OCI-LY7 (cell line): Measurements from ENCODE around the gene PCYOX1L. TPM values are rescaled to one million over a fixed set of nuclear protein-coding genes. Genes with fewer than 3 reads are reported as not detected.

Experiments
- BruUV-seq: library from RNA; stranded (reverse); fragments of 400-500 nt; replicated peaks from 2 replicates; lab custom pipeline; 2021; lab: Mats Ljungman, UMichigan
- CTCF ChIA-PET: fragments of 300-600 bp; sonication (Branson Sonifier 250); formaldehyde crosslinking; loops from one replicate; lab custom pipeline; 2022; ENCODE audit warnings: antibody characterized with exemption; ENCODE audit not compliant: unreplicated experiment; lab: Charles Lee
- POLR2A ChIA-PET: fragments of 300-600 bp; sonication (Branson Sonifier 250); formaldehyde crosslinking; loops from one replicate; lab custom pipeline; 2022; ENCODE audit warnings: antibody characterized with exemption; lab: Charles Lee
- DNase-seq: peaks from one replicate; pipeline ENCODE4 v3.0.0-alpha.2; 2015; ENCODE audit warnings: low spot score
- H2AFZ ChIP-seq: fragments of 200-600 bp; sonication (generic), shearing (Covaris generic); 2 replicates; pipeline ENCODE4 v1.6.1; 2014; ENCODE audit warnings: mild to moderate bottlenecking, antibody characterized with exemption, low read length, moderate library complexity
- H3K27ac ChIP-seq: fragments of 200-600 bp; sonication (generic); 2 replicates; pipeline ENCODE4 v1.5.1; 2014; ENCODE audit warnings: mixed run types, low read depth, mild to moderate bottlenecking, moderate library complexity, low read length, inconsistent platforms; ENCODE audit not compliant: poor library complexity, severe bottlenecking
- H3K36me3 ChIP-seq: fragments of 200-600 bp; sonication (generic); 2 replicates; pipeline ENCODE4 v1.6.1; 2014; ENCODE audit warnings: mild to moderate bottlenecking, antibody characterized with exemption, low read length, moderate library complexity, mixed read lengths; ENCODE audit not compliant: insufficient read depth
- H3K4me1 ChIP-seq: fragments of 200-600 bp; sonication (generic); 2 replicates; pipeline ENCODE4 v1.5.1; 2014; ENCODE audit warnings: mild to moderate bottlenecking, low read length; ENCODE audit not compliant: insufficient read depth, poor library complexity, severe bottlenecking
- H3K4me2 ChIP-seq: fragments of 200-600 bp; sonication (generic); 2 replicates; pipeline ENCODE4 v1.6.1; 2014; ENCODE audit warnings: mild to moderate bottlenecking, low read length
- H3K4me3 ChIP-seq: fragments of 200-600 bp; sonication (generic); 2 replicates; pipeline ENCODE4 v1.5.1; 2014; ENCODE audit warnings: mild to moderate bottlenecking, low read depth, low read length; ENCODE audit not compliant: poor library complexity, severe bottlenecking
- H3K79me2 ChIP-seq: fragments of 200-600 bp; sonication (generic); 2 replicates; pipeline ENCODE4 v1.6.1; 2016; ENCODE audit warnings: low read depth, mild to moderate bottlenecking, low read length, moderate library complexity, mixed read lengths; ENCODE audit not compliant: insufficient read depth
- H3K9me2 ChIP-seq: fragments of 200-600 bp; sonication (generic); 2 replicates; pipeline ENCODE4 v1.6.1; 2016; ENCODE audit warnings: mild to moderate bottlenecking, low read length, mixed read lengths; ENCODE audit not compliant: insufficient read depth
- H3K9me3 ChIP-seq: fragments of 200-600 bp; sonication (generic); 2 replicates; pipeline ENCODE4 v1.6.1; 2014; ENCODE audit warnings: mild to moderate bottlenecking, mixed run types, low read length, mixed read lengths
- H4K20me1 ChIP-seq: fragments of 200-600 bp; sonication (generic); 2 replicates; pipeline ENCODE4 v1.6.1; 2014; ENCODE audit warnings: mild to moderate bottlenecking, antibody characterized with exemption, low read length, moderate library complexity, mixed read lengths; ENCODE audit not compliant: insufficient read depth
- EZH2phosphoT487 ChIP-seq: fragments of 200-600 bp; sonication (generic); IDR thresholded peaks from 2 replicates; pipeline ENCODE4 v1.6.1; 2018; ENCODE audit warnings: low read depth, borderline replicate concordance, mild to moderate bottlenecking, mixed run types, antibody characterized with exemption, low read length, moderate library complexity, mixed read lengths
- intact Hi-C: fragments of 100-400 bp; cut with micrococcal nuclease; formaldehyde crosslinking; loops from one replicate; pipeline ENCODE4 v1.10.0; 2022; ENCODE audit not compliant: unreplicated experiment
- total RNA-seq, 2 experiments: library from RNA; depleted of rRNA in 1 of 2; stranded (reverse); fragments of >200 nt in 1 of 2; shearing (Covaris generic) in 1 of 2; gene quantifications; 2 replicates each; pipeline ENCODE4 v1.2.3, GENCODE V29; 2014 to 2022
- TF ChIP-seq, protein P1 (sequence below): fragments of 200-600 bp; sonication (generic); conservative IDR thresholded peaks from 2 replicates; pipeline ENCODE4 v1.5.1; 2014; ENCODE audit warnings: mild to moderate bottlenecking, antibody characterized with exemption, low read length, moderate library complexity, mixed read lengths

The PCYOX1L gene
- total RNA-seq, 2 experiments from 2014 or later, result 22.5 to 33.3 TPM

DNA sequence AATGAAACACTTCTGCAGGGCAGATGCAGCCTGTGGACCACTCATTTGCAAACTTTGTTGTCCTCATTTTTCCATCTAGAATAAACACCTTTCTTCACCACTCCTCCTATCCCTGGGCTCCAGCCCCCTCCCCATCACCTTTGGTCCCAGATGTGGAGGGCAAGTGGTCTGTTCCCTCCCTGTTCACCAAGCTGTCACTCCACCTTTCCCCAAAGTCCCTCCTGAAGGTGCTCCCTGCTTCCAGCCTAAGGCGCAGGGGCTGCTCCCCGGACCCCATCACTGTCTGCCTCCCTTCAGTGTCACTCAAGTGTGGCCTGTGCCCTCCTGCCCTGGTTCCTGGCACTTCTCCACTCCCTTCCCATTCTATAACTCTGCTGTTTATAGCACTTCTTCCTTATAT lies 6.9 kb downstream of the PCYOX1L start:
- no peak overlapping the region for H3K4me3 ChIP-seq
- H4K20me1 ChIP-seq, result no peaks in the 10 kb centered on the region
- H2AFZ ChIP-seq, result no peak overlapping the region
- no peaks in the 10 kb centered on the region for H3K9me2 ChIP-seq
- H3K27ac ChIP-seq, result no peak overlapping the region
- H3K9me3 ChIP-seq, result no peaks in the 10 kb centered on the region
- no TSS peak for BruUV-seq
- TF ChIP-seq, protein P1, sequence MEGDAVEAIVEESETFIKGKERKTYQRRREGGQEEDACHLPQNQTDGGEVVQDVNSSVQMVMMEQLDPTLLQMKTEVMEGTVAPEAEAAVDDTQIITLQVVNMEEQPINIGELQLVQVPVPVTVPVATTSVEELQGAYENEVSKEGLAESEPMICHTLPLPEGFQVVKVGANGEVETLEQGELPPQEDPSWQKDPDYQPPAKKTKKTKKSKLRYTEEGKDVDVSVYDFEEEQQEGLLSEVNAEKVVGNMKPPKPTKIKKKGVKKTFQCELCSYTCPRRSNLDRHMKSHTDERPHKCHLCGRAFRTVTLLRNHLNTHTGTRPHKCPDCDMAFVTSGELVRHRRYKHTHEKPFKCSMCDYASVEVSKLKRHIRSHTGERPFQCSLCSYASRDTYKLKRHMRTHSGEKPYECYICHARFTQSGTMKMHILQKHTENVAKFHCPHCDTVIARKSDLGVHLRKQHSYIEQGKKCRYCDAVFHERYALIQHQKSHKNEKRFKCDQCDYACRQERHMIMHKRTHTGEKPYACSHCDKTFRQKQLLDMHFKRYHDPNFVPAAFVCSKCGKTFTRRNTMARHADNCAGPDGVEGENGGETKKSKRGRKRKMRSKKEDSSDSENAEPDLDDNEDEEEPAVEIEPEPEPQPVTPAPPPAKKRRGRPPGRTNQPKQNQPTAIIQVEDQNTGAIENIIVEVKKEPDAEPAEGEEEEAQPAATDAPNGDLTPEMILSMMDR, result no peak
- TF ChIP-seq EZH2phosphoT487, result no peak
- H3K4me1 ChIP-seq, result peaks cover 5% of the 10 kb centered on the region
- H3K79me2 ChIP-seq, result no peaks in the 10 kb centered on the region
- no peaks in the 10 kb centered on the region for H3K36me3 ChIP-seq
- CTCF ChIA-PET, result no interaction called here
- POLR2A ChIA-PET, result no interaction called here
- H3K4me2 ChIP-seq, result no peak overlapping the region
- intact Hi-C loops, result no loop called here
- no peak for DNase-seq

GRCh38 chr5:149365418-149365817 lies 7.6 kb downstream of the PCYOX1L start:
- no peaks in the 10 kb centered on the region for H3K9me3 ChIP-seq
- POLR2A ChIA-PET, result interaction anchor here (1.0 to 1.1 kb wide), 2 partner anchors 10 to 38 kb away, joined by 3 read pairs; no protein-coding TSS in a partner anchor
- peaks cover 5% of the 10 kb centered on the region for H3K4me1 ChIP-seq
- H3K79me2 ChIP-seq, result no peaks in the 10 kb centered on the region
- CTCF ChIA-PET, result no interaction called here
- no peak overlapping the region for H2AFZ ChIP-seq
- no TSS peak for BruUV-seq
- TF ChIP-seq, protein P1, result no peak
- TF ChIP-seq EZH2phosphoT487, result no peak
- no peak for DNase-seq
- H3K4me3 ChIP-seq, result no peak overlapping the region
- no peak overlapping the region for H3K4me2 ChIP-seq
- intact Hi-C loops, result no loop called here
- H3K27ac ChIP-seq, result no peak overlapping the region
- no peaks in the 10 kb centered on the region for H4K20me1 ChIP-seq
- no peaks in the 10 kb centered on the region for H3K36me3 ChIP-seq
- no peaks in the 10 kb centered on the region for H3K9me2 ChIP-seq

DNA sequence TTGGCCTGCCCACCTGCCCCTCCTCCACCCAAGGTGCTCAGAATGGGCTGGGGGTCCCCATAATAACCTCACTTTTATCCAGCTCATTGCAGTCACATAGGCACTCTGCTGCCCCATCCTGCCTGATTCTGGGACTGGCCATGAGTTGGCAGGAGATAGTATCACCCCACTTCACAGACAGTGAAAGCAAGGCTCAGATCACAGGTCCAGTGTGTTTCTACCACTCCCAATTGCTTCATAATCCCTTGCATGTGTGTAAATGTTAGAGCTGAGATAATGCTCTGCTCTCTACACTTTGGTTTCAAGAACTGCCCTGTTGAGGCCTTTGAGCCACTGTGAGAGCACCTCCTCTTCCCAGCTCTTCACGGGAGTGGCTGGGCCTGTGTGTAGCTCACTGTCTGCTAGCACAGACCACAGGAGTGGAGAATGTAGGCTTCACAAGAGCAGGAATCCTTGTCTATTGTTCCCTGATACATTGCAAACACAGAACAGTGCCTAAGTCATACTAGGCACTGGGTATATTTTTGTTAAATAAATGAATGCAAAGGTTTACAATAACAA lies 8.4 kb downstream of the PCYOX1L start:
- Histone ChIP-seq H3K79me2 (no peaks in the 10 kb centered on the region), H3K9me3 (no peaks in the 10 kb centered on the region), H3K27ac (no peak overlapping the region), H3K36me3 (no peaks in the 10 kb centered on the region), H4K20me1 (no peaks in the 10 kb centered on the region), H3K9me2 (no peaks in the 10 kb centered on the region), H3K4me3 (no peak overlapping the region), H3K4me1 (peaks cover 5% of the 10 kb centered on the region), H2AFZ (no peak overlapping the region), H3K4me2 (no peak overlapping the region)
- BruUV-seq, result no TSS peak
- POLR2A ChIA-PET, result interaction anchor here (0.9 to 1.1 kb wide), 3 partner anchors 11 to 43 kb away, joined by 3 read pairs; no protein-coding TSS in a partner anchor
- TF ChIP-seq EZH2phosphoT487, result no peak
- TF ChIP-seq, protein P1, result no peak
- CTCF ChIA-PET, result interaction anchor here (2.0 kb wide), 1 partner anchor 8 kb away, joined by 5 read pairs; the partner anchor contains the start of gene PCYOX1L
- no peak for DNase-seq
- intact Hi-C loops, result no loop called here
